ENCODE data around the gene PLEKHH3.
"Not testable (repeated sequence)": the region's sequence is repeated elsewhere in the genome, so short reads cannot be mapped to it uniquely, and the experiment has no call there.

The PLEKHH3 gene

GRCh38 chr17:42670789-42671657 lies 5.8 kb downstream of the PLEKHH3 start:
- no peaks in the 10 kb centered on the region for H3K36me3 Mint-ChIP-seq (ENCODE audit: low read depth)
- no peak overlapping the region for H3K27ac Mint-ChIP-seq
- no peaks in the 10 kb centered on the region for H3K9me3 Mint-ChIP-seq
- no peak for DNase-seq (ENCODE audit: low spot score)
- peaks cover 62% of the 10 kb centered on the region for H3K27me3 Mint-ChIP-seq (ENCODE audit: low read depth)
- H3K4me3 Mint-ChIP-seq = peak overlapping the region; percentile 75
- peaks cover 14% of the 10 kb centered on the region for H3K4me1 Mint-ChIP-seq (ENCODE audit: low read depth)

- no peaks in the 10 kb centered on the region for H3K9me3 Mint-ChIP-seq
- H3K27me3 Mint-ChIP-seq (ENCODE audit: low read depth) = peaks cover 56% of the 10 kb centered on the region
- peak overlapping the region; percentile 75 for H3K4me3 Mint-ChIP-seq
- no peak overlapping the region for H3K27ac Mint-ChIP-seq
- H3K36me3 Mint-ChIP-seq (ENCODE audit: low read depth) = peaks cover 4% of the 10 kb centered on the region
- H3K4me1 Mint-ChIP-seq (ENCODE audit: low read depth) = peaks cover 14% of the 10 kb centered on the region
- no peak for DNase-seq (ENCODE audit: low spot score)
Measured at GRCh38 chr17:42669977-42670788, 6.6 kb downstream of the PLEKHH3 start.

DNA sequence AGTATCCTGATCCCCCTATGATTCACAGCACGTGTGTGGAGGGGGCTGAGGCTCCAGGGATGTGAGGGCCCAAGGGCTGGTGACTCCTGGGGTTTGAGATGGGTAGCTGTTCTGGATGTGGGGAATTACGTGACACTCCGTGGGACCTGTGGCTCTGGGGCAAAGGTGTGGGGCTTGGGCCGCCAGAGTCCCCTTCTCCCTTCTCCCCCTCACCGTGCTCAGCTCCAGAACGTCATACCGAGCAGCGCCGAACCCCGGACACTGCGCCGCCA lies 7.2 kb downstream of the PLEKHH3 start:
- peak overlapping the region; percentile 22 for H3K4me3 Mint-ChIP-seq
- peaks cover 4% of the 10 kb centered on the region for H3K36me3 Mint-ChIP-seq (ENCODE audit: low read depth)
- H3K9me3 Mint-ChIP-seq = no peaks in the 10 kb centered on the region
- no peak for DNase-seq (ENCODE audit: low spot score)
- H3K27me3 Mint-ChIP-seq (ENCODE audit: low read depth) = peaks cover 51% of the 10 kb centered on the region
- peaks cover 12% of the 10 kb centered on the region for H3K4me1 Mint-ChIP-seq (ENCODE audit: low read depth)
- H3K27ac Mint-ChIP-seq = no peak overlapping the region

- DNase-seq (ENCODE audit: low spot score) = no peak
- no peaks in the 10 kb centered on the region for H3K9me3 Mint-ChIP-seq
- peaks cover 4% of the 10 kb centered on the region for H3K36me3 Mint-ChIP-seq (ENCODE audit: low read depth)
- H3K27ac Mint-ChIP-seq = no peak overlapping the region
- peaks cover 7% of the 10 kb centered on the region for H3K4me1 Mint-ChIP-seq (ENCODE audit: low read depth)
- H3K27me3 Mint-ChIP-seq (ENCODE audit: low read depth) = peaks cover 35% of the 10 kb centered on the region
- H3K4me3 Mint-ChIP-seq = no peak overlapping the region
Measured at GRCh38 chr17:42667088-42667951, 9.5 kb downstream of the PLEKHH3 start.

- not testable (repeated sequence) for H3K27ac Mint-ChIP-seq
Measured at GRCh38 chr17:42666126-42666525, 10.7 kb downstream of the PLEKHH3 start.

DNA sequence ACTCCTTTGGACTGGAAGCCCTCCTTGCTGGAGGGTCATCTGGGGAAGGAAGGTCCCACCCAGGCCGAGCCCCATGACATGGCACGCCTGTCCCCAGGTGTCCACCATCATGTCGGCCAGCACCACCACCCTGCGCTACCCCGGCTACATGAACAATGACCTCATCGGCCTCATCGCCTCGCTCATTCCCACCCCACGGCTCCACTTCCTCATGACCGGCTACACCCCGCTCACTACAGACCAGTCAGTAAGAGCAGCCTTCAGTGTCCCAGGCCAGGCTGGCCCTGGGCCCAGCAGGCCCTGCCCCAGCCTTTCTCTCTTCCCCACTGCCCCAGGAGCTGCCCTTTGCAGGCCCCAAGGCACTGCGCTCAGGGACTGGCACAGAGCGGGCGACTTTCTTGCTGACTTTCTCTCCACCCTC lies 11.2 kb downstream of the PLEKHH3 start:
- Mint-ChIP-seq H3K4me1 (ENCODE audit: low read depth) (peaks cover 4% of the 10 kb centered on the region), H3K27me3 (ENCODE audit: low read depth) (peaks cover 21% of the 10 kb centered on the region), H3K27ac (no peak overlapping the region), H3K36me3 (ENCODE audit: low read depth) (peaks cover 4% of the 10 kb centered on the region), H3K9me3 (no peaks in the 10 kb centered on the region), H3K4me3 (no peak overlapping the region)
- no peak for DNase-seq (ENCODE audit: low spot score)

More at GRCh38 chr17:42666126-42666525, 10.7 kb downstream of the PLEKHH3 start:
- not testable (repeated sequence) for H3K36me3 Mint-ChIP-seq (ENCODE audit: low read depth); H3K4me3 Mint-ChIP-seq; DNase-seq (ENCODE audit: low spot score); H3K4me1 Mint-ChIP-seq (ENCODE audit: low read depth); H3K9me3 Mint-ChIP-seq
- H3K27me3 Mint-ChIP-seq (ENCODE audit: low read depth) = peaks cover 27% of the 10 kb centered on the region

GRCh38 chr17:42660692-42661345 lies 16.0 kb downstream of the PLEKHH3 start:
- Mint-ChIP-seq H3K36me3 (ENCODE audit: low read depth) (peaks cover 3% of the 10 kb centered on the region), H3K27ac (no peak overlapping the region), H3K9me3 (no peaks in the 10 kb centered on the region), H3K4me1 (ENCODE audit: low read depth) (peaks cover 12% of the 10 kb centered on the region), H3K4me3 (no peak overlapping the region), H3K27me3 (ENCODE audit: low read depth) (peaks cover 5% of the 10 kb centered on the region)
- DNase-seq (ENCODE audit: low spot score) = no peak

DNA sequence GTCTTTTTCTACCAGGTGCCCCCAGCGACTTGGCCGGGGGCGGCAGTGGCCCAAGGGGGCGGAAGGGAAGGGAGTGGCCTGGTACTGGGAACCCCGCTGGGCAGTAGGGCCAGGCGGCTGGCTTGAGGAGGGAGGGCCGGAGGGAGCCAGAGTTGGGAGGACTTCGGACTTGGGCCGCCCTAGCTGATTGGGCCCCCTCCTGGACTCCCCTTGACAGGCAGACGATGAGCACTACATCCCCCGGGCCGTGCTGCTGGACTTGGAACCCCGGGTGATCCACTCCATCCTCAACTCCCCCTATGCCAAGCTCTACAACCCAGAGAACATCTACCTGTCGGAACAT lies 16.9 kb downstream of the PLEKHH3 start:
- H3K9me3 Mint-ChIP-seq; H3K36me3 Mint-ChIP-seq (ENCODE audit: low read depth); DNase-seq (ENCODE audit: low spot score); H3K27me3 Mint-ChIP-seq (ENCODE audit: low read depth); H3K27ac Mint-ChIP-seq: not testable (repeated sequence)
- peaks cover 14% of the 10 kb centered on the region for H3K4me1 Mint-ChIP-seq (ENCODE audit: low read depth)
- peak overlapping the region; percentile 78 for H3K4me3 Mint-ChIP-seq

DNA sequence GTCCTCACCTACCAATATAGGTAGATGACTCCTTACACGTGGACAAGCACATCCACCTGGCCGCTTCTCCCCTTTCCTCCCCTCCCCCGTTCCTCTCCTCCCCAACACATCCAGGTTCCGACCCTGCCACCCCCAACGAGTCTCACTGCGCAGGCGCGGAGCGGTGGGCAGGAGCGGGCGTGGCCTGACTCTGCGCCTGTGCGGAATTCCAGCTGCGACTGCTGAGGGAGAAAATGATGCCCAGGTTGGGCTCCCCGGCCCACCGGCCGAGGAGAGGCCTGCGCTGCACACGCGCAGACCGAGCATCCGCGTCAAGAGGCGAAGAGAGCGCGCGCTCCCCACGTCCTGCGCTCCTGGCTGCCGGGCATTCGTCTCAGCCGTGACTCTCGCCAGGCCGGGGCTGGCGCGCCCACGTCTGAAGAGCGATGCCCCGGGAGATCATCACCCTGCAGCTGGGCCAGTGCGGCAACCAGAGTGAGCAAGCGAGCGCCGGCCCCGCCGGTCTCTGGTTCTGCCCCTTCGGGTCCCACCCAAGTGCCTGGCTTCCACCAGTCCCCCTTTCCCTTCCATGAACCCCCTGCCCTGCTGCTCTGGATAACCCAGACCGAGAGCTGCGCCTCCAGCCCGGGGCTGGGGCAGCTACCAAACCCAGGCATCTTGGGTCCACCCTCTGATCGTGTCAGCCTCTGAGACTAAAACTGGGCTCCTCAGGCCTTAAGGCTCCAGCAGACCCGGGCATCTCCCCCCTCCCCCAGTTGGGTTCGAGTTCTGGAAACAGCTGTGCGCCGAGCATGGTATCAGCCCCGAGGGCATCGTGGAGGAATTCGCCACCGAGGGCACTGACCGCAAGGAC lies 17.5 kb downstream of the PLEKHH3 start, which contains the start of gene TUBG2:
Gene TUBG2, plus strand, starts transcription at position 206 of the 853 bp plus-strand sequence. Its CDS starts 220 bp downstream, at position 426.
- H3K27ac Mint-ChIP-seq = peak within 1 kb of the TSS; percentile 4
- H3K9me3 Mint-ChIP-seq = no peaks in the 10 kb centered on the region

GRCh38 chr17:42657824-42658588 lies 18.8 kb downstream of the PLEKHH3 start:
- DNase-seq (ENCODE audit: low spot score) = no peak
- Mint-ChIP-seq H3K9me3 (no peaks in the 10 kb centered on the region), H3K4me1 (ENCODE audit: low read depth) (peaks cover 14% of the 10 kb centered on the region), H3K36me3 (ENCODE audit: low read depth) (no peaks in the 10 kb centered on the region), H3K27me3 (ENCODE audit: low read depth) (peaks cover 20% of the 10 kb centered on the region), H3K4me3 (peak overlapping the region; percentile 37), H3K27ac (no peak overlapping the region)

More for the DNA sequence above, 17.5 kb downstream of the PLEKHH3 start, which contains the start of gene TUBG2:
- DNase-seq (ENCODE audit: low spot score) = peak; percentile 72
- H3K4me1 Mint-ChIP-seq (ENCODE audit: low read depth) = peaks cover 14% of the 10 kb centered on the region
- H3K36me3 Mint-ChIP-seq (ENCODE audit: low read depth) = no peaks in the 10 kb centered on the region
- peak within 1 kb of the TSS; percentile 78 for H3K4me3 Mint-ChIP-seq
- H3K27me3 Mint-ChIP-seq (ENCODE audit: low read depth) = peaks cover 13% of the 10 kb centered on the region

GRCh38 chr17:42655528-42655927 lies 21.3 kb downstream of the PLEKHH3 start:
- Mint-ChIP-seq H3K27ac (no peak overlapping the region), H3K9me3 (no peaks in the 10 kb centered on the region), H3K4me1 (ENCODE audit: low read depth) (peaks cover 16% of the 10 kb centered on the region), H3K36me3 (ENCODE audit: low read depth) (no peaks in the 10 kb centered on the region), H3K4me3 (no peak overlapping the region), H3K27me3 (ENCODE audit: low read depth) (peaks cover 23% of the 10 kb centered on the region)
- DNase-seq (ENCODE audit: low spot score) = no peak
